SK-N-SH treated with all-trans-retinoic acid at 6 μM for 48 hours (cell line): ENCODE results near the gene ABCA3.

Experiments
- CSRNP3 ChIP-seq: fragments of 250-450 bp; sonication (Bioruptor Pico); IDR thresholded peaks from 2 replicates; pipeline ENCODE4 v1.5.1; 2021; ENCODE audit warnings: mild to moderate bottlenecking, moderate library complexity
- PATZ1 ChIP-seq: fragments of 250-450 bp; sonication (Bioruptor Pico); IDR thresholded peaks from 2 replicates; pipeline ENCODE4 v1.8.0; 2020; ENCODE audit warnings: mild to moderate bottlenecking, moderate library complexity, borderline replicate concordance
- RARB ChIP-seq: fragments of 250-450 bp; sonication (Bioruptor Pico); IDR thresholded peaks from 2 replicates; pipeline ENCODE4 v1.8.0; 2021; ENCODE audit warnings: mild to moderate bottlenecking, moderate library complexity
- TCF4 ChIP-seq: fragments of 250-450 bp; sonication (Bioruptor Pico); IDR thresholded peaks from 2 replicates; pipeline ENCODE4 v1.8.0; 2021; ENCODE audit warnings: mild to moderate bottlenecking, moderate library complexity, borderline replicate concordance
- ZFP3 ChIP-seq: fragments of 250-450 bp; sonication (Bioruptor Pico); IDR thresholded peaks from 2 replicates; pipeline ENCODE4 v1.5.0; 2020; ENCODE audit warnings: mild to moderate bottlenecking, moderate library complexity

GRCh38 chr16:2339521-2340484, 725 bp downstream of the ABCA3 start:
- no peak for TF ChIP-seq PATZ1
- TF ChIP-seq ZFP3 (CRISPR knock-in tag), result no peak
- no peak for TF ChIP-seq CSRNP3 (CRISPR knock-in tag)
- TF ChIP-seq RARB (CRISPR knock-in tag), result no peak
- no peak; the same call in 1 of the 2 replicates for TF ChIP-seq TCF4 (CRISPR knock-in tag)
